HG03457 (cell line): ENCODE data around the gene GTPBP4.

Experiments
- ATAC-seq: cut with Tn5 transposase; IDR thresholded peaks from one replicate; pipeline ENCODE4 v1.9.1; 2021; ENCODE audit warnings: moderate number of reproducible peaks; ENCODE audit not compliant: unreplicated experiment

The GTPBP4 gene

GRCh38 chr10:987870-988666 lies at the start of gene GTPBP4:
TSS of gene GTPBP4 (plus strand) at chr10:988434. CDS start at chr10:988480, 46 bp downstream.
- peak; percentile 81 for ATAC-seq

GRCh38 chr10:938941-939678 lies 49.1 kb upstream of the GTPBP4 start:
- ATAC-seq, result no peak

GRCh38 chr10:943334-944033 lies 44.8 kb upstream of the GTPBP4 start:
- ATAC-seq, result no peak

- no peak for ATAC-seq
Measured at GRCh38 chr10:944034-944831, 44.0 kb upstream of the GTPBP4 start.

GRCh38 chr10:945778-946177 lies 42.5 kb upstream of the GTPBP4 start:
- ATAC-seq, result no peak

GRCh38 chr10:947051-947450 lies 41.2 kb upstream of the GTPBP4 start:
- ATAC-seq, result no peak

- no peak for ATAC-seq
Measured at GRCh38 chr10:947881-948280, 40.4 kb upstream of the GTPBP4 start.

GRCh38 chr10:948347-948746 lies 39.9 kb upstream of the GTPBP4 start:
- ATAC-seq, result no peak

- ATAC-seq, result no peak
Measured at GRCh38 chr10:949446-949845, 38.8 kb upstream of the GTPBP4 start.

GRCh38 chr10:953836-954235 lies 34.4 kb upstream of the GTPBP4 start:
- no peak for ATAC-seq

- no peak for ATAC-seq
Measured at GRCh38 chr10:954396-954795, 33.8 kb upstream of the GTPBP4 start.

GRCh38 chr10:955127-955819 lies 33.0 kb upstream of the GTPBP4 start:
- ATAC-seq, result no peak

- ATAC-seq, result no peak
Measured at GRCh38 chr10:955820-956217, 32.4 kb upstream of the GTPBP4 start.

- no peak for ATAC-seq
Measured at GRCh38 chr10:958106-958505, 30.1 kb upstream of the GTPBP4 start.

GRCh38 chr10:958856-959255 lies 29.4 kb upstream of the GTPBP4 start:
- ATAC-seq, result no peak

- no peak for ATAC-seq
Measured at GRCh38 chr10:962342-962741, 25.9 kb upstream of the GTPBP4 start.

- ATAC-seq, result no peak
Measured at GRCh38 chr10:963186-963585, 25.0 kb upstream of the GTPBP4 start.

GRCh38 chr10:963655-964054 lies 24.6 kb upstream of the GTPBP4 start:
- no peak for ATAC-seq

GRCh38 chr10:964321-964987 lies 23.8 kb upstream of the GTPBP4 start:
- no peak for ATAC-seq

- no peak for ATAC-seq
Measured at GRCh38 chr10:964988-965417, 23.2 kb upstream of the GTPBP4 start.
